ENCODE measurements around the gene NLGN1. TPM values are rescaled to one million over a fixed set of nuclear protein-coding genes. Genes with fewer than 3 reads are reported as not detected.

NLGN1 gene
- total and polyA plus RNA-seq, 2 of the 8 experiments (the other 6 are each of a cell fraction or from before 2014, with no cell fraction given) = 7.8 to 14.8 TPM

- Histone ChIP-seq H2BK5ac (ENCODE audit: low read depth, low read length) (no peak overlapping the region), H3K14ac (ENCODE audit: insufficient read length) (no peak overlapping the region), H2BK15ac (ENCODE audit: low read length) (no peak overlapping the region), H2AFZ (ENCODE audit: low read length) (0 out of 2 replicates have a peak overlapping the region, but pooled peaks have one; percentile 14), H2BK120ac (replicated peaks; ENCODE audit: low read depth, low read length) (no peak overlapping the region), H4K20me1 (replicated peaks in 1 of 2; ENCODE audit: control insufficient read depth in 1 of 2, insufficient read depth in 2 of 2, low read length in 2 of 2) (no peaks in the 10 kb centered on the region), H2AK5ac (ENCODE audit: low read depth, low read length) (no peak overlapping the region), H3K56ac (replicated peaks; ENCODE audit: insufficient read length, low read depth, low read length) (no peak overlapping the region), H3K4me2 (ENCODE audit: insufficient read depth in 1 of 2, low read depth in 2 of 2, low read length in 2 of 2) (no peak overlapping the region), H3K23me2 (ENCODE audit: low read depth, low read length) (no peaks in the 10 kb centered on the region), H4K5ac (ENCODE audit: insufficient read length, low read depth, low read length) (no peak overlapping the region), H3K23ac (ENCODE audit: insufficient read length) (no peak overlapping the region), H3K4me3 (ENCODE audit: extremely low read depth in 1 of 4, insufficient read depth in 2 of 4, low read depth in 3 of 4, low read length in 4 of 4) (no peak overlapping the region), H3K79me2 (ENCODE audit: control insufficient read depth in 1 of 2, insufficient read depth in 2 of 2, low read length in 2 of 2) (no peaks in the 10 kb centered on the region), H2BK12ac (ENCODE audit: low read depth, low read length) (no peak overlapping the region), H3K4me1 (replicated peaks in 1 of 4; ENCODE audit: control insufficient read depth in 3 of 4, insufficient read depth in 4 of 4, low read length in 3 of 4) (peaks cover 0 to 2% (median under 1%) of the 10 kb centered on the region in 4 experiments; a peak in 3 of 7 replicates), H3K27me3 (replicated peaks in 1 of 4; ENCODE audit: control insufficient read depth in 3 of 4, extremely low read depth in 1 of 4, insufficient read depth in 3 of 4, low read length in 3 of 4) (no peaks in the 10 kb centered on the region), H3K18ac (ENCODE audit: extremely low read depth, low read length) (no peak overlapping the region), H3K36me3 (ENCODE audit: control insufficient read depth in 2 of 4, insufficient read depth in 4 of 4, low read length in 3 of 4) (no peaks in the 10 kb centered on the region; a peak in 1 of 8 replicates), H2BK20ac (ENCODE audit: low read length) (no peak overlapping the region), H3K27ac (ENCODE audit: low read depth, low read length) (no peak overlapping the region), H3K9me3 (ENCODE audit: insufficient read depth in 2 of 2, low read depth in 1 of 2, low read length in 1 of 2) (no peaks in the 10 kb centered on the region), H3K9ac (replicated peaks in 1 of 4; ENCODE audit: extremely low read depth in 1 of 4, low read depth in 3 of 4, low read length in 3 of 4) (no peak overlapping the region), H3K79me1 (ENCODE audit: low read depth, low read length) (no peaks in the 10 kb centered on the region), H4K91ac (replicated peaks; ENCODE audit: insufficient read length, low read length) (no peak overlapping the region), H3K4ac (replicated peaks; ENCODE audit: insufficient read length, low read depth, low read length) (no peak overlapping the region), H4K8ac (ENCODE audit: extremely low read depth, insufficient read depth, low read length) (no peak overlapping the region)
- DNase-seq (ENCODE audit: low read depth in 1 of 2, low spot score in 2 of 2) = no peak
- POLR2A ChIA-PET (ENCODE audit: partially characterized antibody) = no interaction called here
- TF ChIP-seq BACH1 (IDR thresholded peaks at IDR 0.05; ENCODE audit: low read length) (peak; percentile 98), CBX5 (IDR thresholded peaks at IDR 0.05; ENCODE audit: low read depth, low read length) (no peak), GABPA (IDR thresholded peaks at IDR 0.05; ENCODE audit: borderline replicate concordance, insufficient read depth, low read length) (no peak), MAFK (IDR thresholded peaks at IDR 0.05; ENCODE audit: low read depth, low read length) (peak; percentile 88)
- CTCF ChIA-PET (ENCODE audit: partially characterized antibody) = interaction anchor here (1.3 kb wide), 1 partner anchor 18 kb away, joined by 3 read pairs; no protein-coding TSS in a partner anchor
- peak; percentile 86 for FAIRE-seq
- WGBS, 2 experiments (ENCODE audit: extremely low coverage in 1 of 2, insufficient coverage in 1 of 2, insufficient read length in 1 of 2, insufficient replicate concordance in 2 of 2, low coverage in 1 of 2, low lambda C conversion rate in 2 of 2, missing lambda C conversion rate in 1 of 2) = 75% methylated on average over 4 of the region's 4 CpGs; no CpG with 5 or more reads in 1 of the 2 experiments
Measured at GRCh38 chr3:173938159-173938558, 540.6 kb downstream of the NLGN1 start.
